22Rv1 (cell line): ENCODE measurements around the gene SNHG17.

Experiments used
- CTCF ChIP-seq: fragments of 450-650 bp; IDR thresholded peaks from 2 replicates; pipeline ENCODE4 v1.5.1; 2017; ENCODE audit warnings: mild to moderate bottlenecking
- ZFX ChIP-seq: fragments of 450-650 bp; IDR thresholded peaks from 2 replicates; pipeline ENCODE4 v1.6.1; 2017; ENCODE audit warnings: antibody characterized with exemption, borderline replicate concordance

- TF ChIP-seq CTCF, result peak; percentile 57
- no peak for TF ChIP-seq ZFX
These were observed 37.6 kb upstream of the SNHG17 start, which contains the start of gene RALGAPB for GRCh38 chr20:38472513-38473366.
